HepG2 (cell line): ENCODE data around the gene ZNRD2. TPM values are rescaled to one million over a fixed set of nuclear protein-coding genes. Genes with fewer than 3 reads are reported as not detected.

ENCODE experiments used
- ATAC-seq: fragments of 200-7000 bp; cut with Tn5 transposase; 3 replicates; pipeline ENCODE4 v1.9.1; 2020; ENCODE audit warnings: mild to moderate bottlenecking, moderate library complexity
- BruUV-seq: library from RNA; stranded (reverse); fragments of 400-500 nt; replicated peaks from 2 replicates; lab custom pipeline; 2021; lab: Mats Ljungman, UMichigan
- CTCF ChIA-PET: fragments of 300-600 bp; formaldehyde crosslinking; extraction: SDS; loops from one replicate; lab custom pipeline; 2021; ENCODE audit warnings: low total read pairs, inconsistent platforms, low intra/inter-chr PET ratio; lab: Yijun Ruan, JAX
- POLR2A ChIA-PET: fragments of 350-600 bp; sonication (Branson Sonifier 250); formaldehyde crosslinking; loops from one replicate; lab custom pipeline; 2020; ENCODE audit warnings: antibody characterized with exemption, inconsistent platforms; lab: Yijun Ruan, JAX
- DNase-seq: peaks from one replicate; pipeline ENCODE4 v3.0.0-alpha.2; 2015; ENCODE audit warnings: low spot score
- FAIRE-seq: peaks from 3 replicates; lab custom pipeline; 2011; peaks lifted over from hg19 to GRCh38; lab: Jason Lieb, UNC
- H2AFZ ChIP-seq: one replicate; pipeline ENCODE4 v1.6.1; 2011; ENCODE audit warnings: low read length, inconsistent platforms
- H3K27ac ChIP-seq: fragments of 300-600 bp; 3 replicates; pipeline ENCODE4 v1.8.0; 2011; ENCODE audit warnings: mixed run types, mild to moderate bottlenecking, mixed read lengths, low read length, inconsistent platforms; ENCODE audit not compliant: insufficient read depth; ENCODE audit errors: extremely low read length
- H3K27me3 ChIP-seq, 2 experiments: fragments of 200-600 bp in 1 of 2; 2 replicates in 1 of 2; 3 replicates in 1 of 2; pipeline versions ENCODE4 v1.6.0 to v1.8.0; 2011; ENCODE audit warnings: low read length in 2 of 2, mild to moderate bottlenecking in 2 of 2, moderate library complexity in 2 of 2, inconsistent platforms in 1 of 2; ENCODE audit not compliant: insufficient read depth in 2 of 2, control insufficient read depth in 1 of 2
- H3K36me3 ChIP-seq, 2 experiments: fragments of 200-600 bp in 1 of 2; replicated peaks in 1 of 2; 2 replicates in 1 of 2; 3 replicates in 1 of 2; pipeline versions ENCODE4 v1.5.1 to v1.8.0; 2011; ENCODE audit warnings: low read length in 2 of 2, inconsistent platforms in 1 of 2; ENCODE audit not compliant: insufficient read depth in 2 of 2, control insufficient read depth in 1 of 2
- H3K4me1 ChIP-seq: 2 replicates; pipeline ENCODE4 v1.5.1; 2012; ENCODE audit warnings: low read length, inconsistent platforms; ENCODE audit not compliant: insufficient read depth
- H3K4me2 ChIP-seq: 2 replicates; pipeline ENCODE4 v1.6.0; 2011; ENCODE audit warnings: low read depth, low read length, inconsistent platforms
- H3K4me3 ChIP-seq, 3 experiments: fragments of 200-600 bp in 1 of 3; sonication (generic), shearing (Covaris generic) in 1 of 3; replicated peaks in 1 of 3; 2 replicates each; pipeline ENCODE4 v1.5.1; 2011 to 2016; ENCODE audit warnings: low read length in 3 of 3, inconsistent platforms in 2 of 3, low read depth in 2 of 3, mild to moderate bottlenecking in 2 of 3, control low read depth in 1 of 3, mixed read lengths in 1 of 3; ENCODE audit not compliant: insufficient read depth in 1 of 3
- H3K79me2 ChIP-seq: one replicate; pipeline ENCODE4 v1.6.1; 2011; ENCODE audit warnings: low read length, inconsistent platforms; ENCODE audit not compliant: insufficient read depth
- H3K9ac ChIP-seq: 2 replicates; pipeline ENCODE4 v1.6.0; 2011; ENCODE audit warnings: mild to moderate bottlenecking, low read depth, low read length, inconsistent platforms; ENCODE audit not compliant: insufficient read depth
- H3K9me3 ChIP-seq: 2 replicates; pipeline ENCODE4 v1.5.1; 2012; ENCODE audit warnings: mild to moderate bottlenecking, low read length
- H4K20me1 ChIP-seq: 2 replicates; pipeline ENCODE4 v1.6.0; 2011; ENCODE audit warnings: inconsistent platforms, mild to moderate bottlenecking, low read length, moderate library complexity; ENCODE audit not compliant: insufficient read depth
- AGO2 ChIP-seq: fragments of 200-400 bp; formaldehyde crosslinking; optimal IDR thresholded peaks from 2 replicates; pipeline ENCODE3; 2017; ENCODE audit warnings: mild to moderate bottlenecking, low read depth, low read length, moderate library complexity
- ESRRA ChIP-seq: sonication (generic); formaldehyde crosslinking; IDR thresholded peaks from 2 replicates; pipeline ENCODE4 v1.5.1; 2020; ENCODE audit warnings: mild to moderate bottlenecking, low read depth, missing genetic modification reagents
- FOXA1 ChIP-seq, 2 experiments: fragments of 450-650 bp in 1 of 2; sonication (generic) in 1 of 2; formaldehyde crosslinking in 1 of 2; IDR thresholded peaks; 2 replicates each; pipeline versions ENCODE4 v1.4.0 to v1.6.1; 2016 to 2020; ENCODE audit warnings: missing genetic modification reagents in 1 of 2
- POLR2A ChIP-seq, 2 experiments: IDR thresholded peaks; 2 replicates each; pipeline ENCODE4 v1.6.1; 2011; ENCODE audit warnings: low read depth in 2 of 2, low read length in 2 of 2, mild to moderate bottlenecking in 1 of 2, moderate library complexity in 1 of 2; ENCODE audit not compliant: insufficient read depth in 1 of 2
- RBFOX2 ChIP-seq: fragments of 200-400 bp; formaldehyde crosslinking; IDR thresholded peaks from 2 replicates; pipeline ENCODE4 v1.6.1; 2017; ENCODE audit warnings: low read depth, mild to moderate bottlenecking, low read length
- SSRP1 ChIP-seq: IDR thresholded peaks from 2 replicates; pipeline ENCODE4 v1.6.1; 2016; ENCODE audit warnings: control low read depth
- TRAFD1 ChIP-seq: sonication (generic); formaldehyde crosslinking; IDR thresholded peaks from 2 replicates; pipeline ENCODE4 v1.5.1; 2020; ENCODE audit warnings: missing genetic modification reagents, mild to moderate bottlenecking, borderline replicate concordance
- ZNF3 ChIP-seq: IDR thresholded peaks from 2 replicates; pipeline ENCODE4 v1.7.0; 2017; ENCODE audit warnings: inconsistent platforms
- ZNF691 ChIP-seq: sonication (generic); formaldehyde crosslinking; IDR thresholded peaks from 2 replicates; pipeline ENCODE4 v1.4.0; 2020; ENCODE audit warnings: missing genetic modification reagents, low read depth, mild to moderate bottlenecking, borderline replicate concordance
- ZNF891 ChIP-seq: sonication (generic); formaldehyde crosslinking; IDR thresholded peaks from 2 replicates; pipeline ENCODE4 v1.5.0; 2020; ENCODE audit warnings: mild to moderate bottlenecking, missing genetic modification reagents
- WGBS: methylation state at CpG from one replicate; pipeline ENCODE4 v1.1.6; 2017; ENCODE audit warnings: low lambda C conversion rate; 5-methylcytosine and 5-hydroxymethylcytosine counted together
- in situ Hi-C: cut with HindIII; loops from 2 replicates; pipeline ENCODE4 v1.10.0; 2017; ENCODE audit warnings: low pct_unique_long_range_greater_than_20kb; ENCODE audit not compliant: extremely low pct_ligation_motif_present
- intact Hi-C: fragments of 100-400 bp; cut with micrococcal nuclease; formaldehyde crosslinking; loops from one replicate; pipeline ENCODE4 v1.10.0; 2022; ENCODE audit not compliant: unreplicated experiment
- polyA plus RNA-seq, 8 experiments: library from polyadenylated mRNA; depleted of rRNA in 3 of 8; stranded (reverse) in 7 of 8; unstranded in 1 of 8; fragments of >200 nt; fragmentation: Illumina TruSeq in 4 of 8; extraction: Trizol in 4 of 8; gene quantifications; 2 replicates each; pipeline versions ENCODE4 v1.2.1 to v1.2.3, GENCODE V29; 2011 to 2016; ENCODE audit warnings: low read depth in 4 of 8, missing spikeins in 1 of 8, mixed read lengths in 1 of 8; ENCODE audit not compliant: insufficient read depth in 1 of 8
- total RNA-seq, 5 experiments: library from RNA; depleted of rRNA; stranded (reverse); fragments of >200 nt; fragmentation: Illumina TruSeq; extraction: Trizol; gene quantifications; 2 replicates each; pipeline ENCODE4 v1.2.3, GENCODE V29; 2016; ENCODE audit warnings: low read depth in 1 of 5

The ZNRD2 gene
- total and polyA plus RNA-seq, 2 of the 13 experiments (the other 11 are each of a cell fraction or from before 2014, with no cell fraction given): 29.2 to 34.0 TPM

- no TSS peak for BruUV-seq
- no peak for DNase-seq
- no peak overlapping the region for H3K4me2 ChIP-seq
These were observed 31.9 kb upstream of the ZNRD2 start for GRCh38 chr11:65538232-65538914.

More at GRCh38 chr11:65538232-65538914, 31.9 kb upstream of the ZNRD2 start:
- H3K9ac ChIP-seq: no peak overlapping the region
- H3K4me3 ChIP-seq: no peak overlapping the region
- in situ Hi-C loops (no loop called here), intact Hi-C loops (no loop called here)
- H3K27me3 ChIP-seq: no peaks in the 10 kb centered on the region
- H3K36me3 ChIP-seq: peaks cover 16 to 33% of the 10 kb centered on the region in 2 experiments; a peak in 4 of 5 replicates
- no peak for FAIRE-seq
- ATAC-seq: no peak
- WGBS: 96% methylated on average over 40 of the region's 43 CpGs
- POLR2A ChIA-PET: interaction anchor here (1.1 to 1.7 kb wide), 3 partner anchors 9 to 13 kb away, joined by 4 to 7 read pairs (median 5); partner anchors contain the start of gene SCYL1
- H4K20me1 ChIP-seq: no peaks in the 10 kb centered on the region
- no peaks in the 10 kb centered on the region for H3K79me2 ChIP-seq
- H3K4me1 ChIP-seq: no peaks in the 10 kb centered on the region
- TF ChIP-seq TRAFD1 (CRISPR knock-in tag) (no peak), ESRRA (CRISPR knock-in tag) (no peak), POLR2A (IDR thresholded peaks at IDR 0.05; ENCODE audit: insufficient read depth in 1 of 2, low read depth in 2 of 2, low read length in 2 of 2) (peak in 1 of 2 experiments; percentile 28; a peak in 2 of 4 replicates), SSRP1 (no peak), ZNF3 (no peak), RBFOX2 (peak; percentile 71), ZNF691 (CRISPR knock-in tag) (no peak), FOXA1 (IDR thresholded peaks at IDR 0.05) (no peak), FOXA1 (CRISPR knock-in tag; IDR thresholded peaks at IDR 0.05) (no peak), AGO2 (peak; percentile 65), ZNF891 (CRISPR knock-in tag) (no peak)
- CTCF ChIA-PET: no interaction called here
- no peaks in the 10 kb centered on the region for H3K9me3 ChIP-seq
- no peak overlapping the region for H2AFZ ChIP-seq
- no peak overlapping the region for H3K27ac ChIP-seq
